Endothelial cell (in vitro differentiated cells): Measurements from ENCODE around the gene PCDHB16. TPM values are rescaled to one million over a fixed set of nuclear protein-coding genes. Genes with fewer than 3 reads are reported as not detected.
A peak's percentile ranks its signal among the peaks of the same experiment; 100 is the strongest.
"Not testable (repeated sequence)": the region's sequence is repeated elsewhere in the genome, so short reads cannot be mapped to it uniquely, and the experiment has no call there.

Experiments
- DNase-seq: peaks from one replicate; pipeline ENCODE4 v3.0.0; 2021; ENCODE audit warnings: low spot score
- H3K27ac Mint-ChIP-seq: one replicate; pipeline ENCODE4 v1.8.0; 2021; ENCODE audit warnings: mixed read lengths, inconsistent platforms; ENCODE audit not compliant: unreplicated experiment
- H3K27me3 Mint-ChIP-seq: one replicate; pipeline ENCODE4 v1.8.0; 2021; ENCODE audit warnings: mild to moderate bottlenecking, moderate library complexity, mixed read lengths, inconsistent platforms; ENCODE audit not compliant: unreplicated experiment
- H3K36me3 Mint-ChIP-seq: one replicate; pipeline ENCODE4 v1.8.0; 2021; ENCODE audit warnings: mild to moderate bottlenecking, low read depth, mixed read lengths, inconsistent platforms; ENCODE audit not compliant: unreplicated experiment
- H3K4me1 Mint-ChIP-seq: one replicate; pipeline ENCODE4 v1.8.0; 2021; ENCODE audit warnings: mild to moderate bottlenecking, mixed read lengths, inconsistent platforms; ENCODE audit not compliant: unreplicated experiment
- H3K4me3 Mint-ChIP-seq: one replicate; pipeline ENCODE4 v1.8.0; 2021; ENCODE audit warnings: mild to moderate bottlenecking, mixed read lengths, inconsistent platforms; ENCODE audit not compliant: unreplicated experiment
- H3K9me3 Mint-ChIP-seq: one replicate; pipeline ENCODE4 v1.8.0; 2021; ENCODE audit warnings: mixed read lengths, inconsistent platforms; ENCODE audit not compliant: unreplicated experiment
- long read RNA-seq: library from polyadenylated mRNA; unstranded; transcript quantifications from one replicate; pipeline ENCODE4 v2.0.0, GENCODE V29; 2020; ENCODE audit not compliant: unreplicated experiment
- total RNA-seq: library from RNA; stranded (reverse); fragmentation: NEBNext Ultra II Directional; extraction: Animal tissue kit (Norgen Biotek cat#: 25700); gene quantifications from one replicate; pipeline ENCODE4 v1.2.1, GENCODE V29; 2021; ENCODE audit not compliant: unreplicated experiment
- TF ChIP-seq, protein P1 (sequence below): fragments of 200-600 bp; sonication (generic); IDR thresholded peaks from one replicate; pipeline ENCODE4 v1.5.0; 2021; ENCODE audit warnings: antibody characterized with exemption; ENCODE audit not compliant: unreplicated experiment

Gene PCDHB16
- 10.9 TPM for total RNA-seq
- long read RNA-seq, partial matches to known transcripts: 0 of 1 reads
- long read RNA-seq, other reads (novel, unspliced or antisense): 1 of 1 reads

DNA sequence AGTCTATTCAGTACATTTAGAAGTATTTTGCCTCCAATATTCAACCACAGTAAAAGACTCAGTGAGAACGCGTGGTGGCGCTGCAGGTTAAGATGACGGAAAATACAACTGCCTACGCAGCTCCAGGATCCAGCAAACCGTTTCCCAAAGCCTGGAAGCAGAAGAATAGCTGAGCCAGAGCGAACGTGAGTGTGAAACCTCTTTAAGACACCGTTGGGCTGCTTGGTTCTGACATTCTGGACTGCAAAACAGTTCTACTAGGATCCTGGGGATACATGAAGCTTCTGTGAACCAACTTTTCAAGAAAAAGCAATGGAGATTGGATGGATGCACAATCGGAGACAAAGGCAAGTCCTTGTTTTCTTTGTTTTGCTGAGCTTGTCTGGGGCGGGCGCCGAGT, at the start of gene PCDHB16:
PCDHB16 (plus strand) TSS at position 140 of the 400 bp plus-strand sequence; CDS start at position 313, 173 bp downstream.
- H3K36me3 Mint-ChIP-seq: peaks cover 36% of the 10 kb centered on the region

DNA sequence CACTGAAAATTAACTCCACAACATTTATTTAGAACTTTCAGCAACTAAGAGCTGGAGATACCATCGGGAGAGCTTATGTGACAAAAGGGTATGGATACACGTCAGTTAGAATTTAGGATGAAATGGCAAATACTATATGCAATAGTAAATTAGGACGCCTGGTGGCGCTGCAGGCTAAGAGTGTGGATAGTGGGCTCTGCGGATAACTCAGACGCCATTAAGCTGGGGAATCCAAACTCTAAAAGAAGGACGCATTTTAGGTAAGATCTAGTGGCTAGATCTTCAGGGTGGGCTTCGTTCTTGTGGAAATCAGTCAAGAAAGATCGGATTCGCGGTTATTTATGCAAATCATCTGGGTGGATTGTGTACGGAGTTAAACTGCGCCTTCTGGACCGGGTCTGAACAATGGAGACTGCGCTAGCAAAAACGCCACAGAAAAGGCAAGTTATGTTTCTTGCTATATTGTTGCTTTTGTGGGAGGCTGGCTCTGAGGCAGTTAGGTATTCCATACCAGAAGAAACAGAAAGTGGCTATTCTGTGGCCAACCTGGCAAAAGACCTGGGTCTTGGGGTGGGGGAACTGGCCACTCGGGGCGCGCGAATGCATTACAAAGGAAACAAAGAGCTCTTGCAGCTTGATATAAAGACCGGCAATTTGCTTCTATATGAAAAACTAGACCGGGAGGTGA, 47.0 kb upstream of the PCDHB16 start, which contains the start of gene PCDHB5:
PCDHB5 (plus strand) TSS at position 177 of the 688 bp plus-strand sequence; CDS start at position 406, 229 bp downstream.
- peak; percentile 39 for DNase-seq
- Mint-ChIP-seq H3K27me3 (no peaks in the 10 kb centered on the region), H3K36me3 (peaks cover 33% of the 10 kb centered on the region), H3K4me3 (peak within 1 kb of the TSS; percentile 74), H3K9me3 (peaks cover 21% of the 10 kb centered on the region), H3K4me1 (no peaks in the 10 kb centered on the region), H3K27ac (peak within 1 kb of the TSS; percentile 8)
- TF ChIP-seq, protein P1, sequence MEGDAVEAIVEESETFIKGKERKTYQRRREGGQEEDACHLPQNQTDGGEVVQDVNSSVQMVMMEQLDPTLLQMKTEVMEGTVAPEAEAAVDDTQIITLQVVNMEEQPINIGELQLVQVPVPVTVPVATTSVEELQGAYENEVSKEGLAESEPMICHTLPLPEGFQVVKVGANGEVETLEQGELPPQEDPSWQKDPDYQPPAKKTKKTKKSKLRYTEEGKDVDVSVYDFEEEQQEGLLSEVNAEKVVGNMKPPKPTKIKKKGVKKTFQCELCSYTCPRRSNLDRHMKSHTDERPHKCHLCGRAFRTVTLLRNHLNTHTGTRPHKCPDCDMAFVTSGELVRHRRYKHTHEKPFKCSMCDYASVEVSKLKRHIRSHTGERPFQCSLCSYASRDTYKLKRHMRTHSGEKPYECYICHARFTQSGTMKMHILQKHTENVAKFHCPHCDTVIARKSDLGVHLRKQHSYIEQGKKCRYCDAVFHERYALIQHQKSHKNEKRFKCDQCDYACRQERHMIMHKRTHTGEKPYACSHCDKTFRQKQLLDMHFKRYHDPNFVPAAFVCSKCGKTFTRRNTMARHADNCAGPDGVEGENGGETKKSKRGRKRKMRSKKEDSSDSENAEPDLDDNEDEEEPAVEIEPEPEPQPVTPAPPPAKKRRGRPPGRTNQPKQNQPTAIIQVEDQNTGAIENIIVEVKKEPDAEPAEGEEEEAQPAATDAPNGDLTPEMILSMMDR: peak; percentile 43

More for the DNA sequence above, at the start of gene PCDHB16:
- H3K27me3 Mint-ChIP-seq: peaks cover 2% of the 10 kb centered on the region
- H3K27ac Mint-ChIP-seq: peak within 1 kb of the TSS; percentile 85
- H3K4me1 Mint-ChIP-seq: peaks cover 10% of the 10 kb centered on the region
- peaks cover 15% of the 10 kb centered on the region for H3K9me3 Mint-ChIP-seq
- DNase-seq: peak; percentile 60
- peak within 1 kb of the TSS; percentile 88 for H3K4me3 Mint-ChIP-seq
- TF ChIP-seq, protein P1: peak; percentile 55

DNA sequence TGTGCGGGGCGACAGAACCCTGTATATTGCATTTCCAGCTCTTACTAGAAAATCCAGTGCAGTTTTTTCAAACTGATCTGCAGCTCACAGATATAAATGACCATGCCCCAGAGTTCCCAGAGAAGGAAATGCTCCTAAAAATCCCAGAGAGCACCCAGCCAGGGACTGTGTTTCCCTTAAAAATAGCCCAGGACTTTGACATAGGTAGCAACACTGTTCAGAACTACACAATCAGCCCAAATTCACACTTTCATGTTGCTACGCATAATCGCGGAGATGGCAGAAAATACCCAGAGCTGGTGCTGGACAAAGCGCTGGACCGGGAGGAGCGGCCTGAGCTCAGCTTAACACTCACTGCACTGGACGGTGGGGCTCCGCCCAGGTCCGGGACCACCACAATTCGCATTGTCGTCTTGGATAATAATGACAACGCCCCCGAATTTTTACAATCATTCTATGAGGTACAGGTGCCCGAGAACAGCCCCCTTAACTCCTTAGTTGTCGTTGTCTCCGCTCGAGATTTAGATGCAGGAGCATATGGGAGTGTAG, 46.4 kb upstream of the PCDHB16 start:
- H3K4me1 Mint-ChIP-seq: no peaks in the 10 kb centered on the region
- peak overlapping the region; percentile 74 for H3K4me3 Mint-ChIP-seq
- peaks cover 33% of the 10 kb centered on the region for H3K36me3 Mint-ChIP-seq
- no peak for DNase-seq
- H3K27ac Mint-ChIP-seq: no peak overlapping the region
- TF ChIP-seq, protein P1: no peak
- H3K27me3 Mint-ChIP-seq: no peaks in the 10 kb centered on the region
- peaks cover 21% of the 10 kb centered on the region for H3K9me3 Mint-ChIP-seq

DNA sequence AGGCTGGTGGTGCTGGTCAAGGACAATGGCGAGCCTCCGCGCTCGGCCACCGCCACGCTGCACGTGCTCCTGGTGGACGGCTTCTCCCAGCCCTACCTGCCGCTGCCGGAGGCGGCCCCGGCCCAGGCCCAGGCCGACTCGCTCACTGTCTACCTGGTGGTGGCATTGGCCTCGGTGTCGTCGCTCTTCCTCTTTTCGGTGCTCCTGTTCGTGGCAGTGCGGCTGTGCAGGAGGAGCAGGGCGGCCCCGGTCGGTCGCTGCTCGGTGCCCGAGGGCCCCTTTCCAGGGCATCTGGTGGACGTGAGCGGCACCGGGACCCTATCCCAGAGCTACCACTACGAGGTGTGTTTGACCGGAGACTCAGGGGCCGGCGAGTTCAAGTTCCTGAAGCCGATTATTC, 44.8 kb upstream of the PCDHB16 start:
- not testable (repeated sequence) for H3K27me3 Mint-ChIP-seq, H3K4me3 Mint-ChIP-seq, H3K4me1 Mint-ChIP-seq, DNase-seq, H3K27ac Mint-ChIP-seq
- Mint-ChIP-seq H3K9me3 (peaks cover 21% of the 10 kb centered on the region), H3K36me3 (peaks cover 33% of the 10 kb centered on the region)

DNA sequence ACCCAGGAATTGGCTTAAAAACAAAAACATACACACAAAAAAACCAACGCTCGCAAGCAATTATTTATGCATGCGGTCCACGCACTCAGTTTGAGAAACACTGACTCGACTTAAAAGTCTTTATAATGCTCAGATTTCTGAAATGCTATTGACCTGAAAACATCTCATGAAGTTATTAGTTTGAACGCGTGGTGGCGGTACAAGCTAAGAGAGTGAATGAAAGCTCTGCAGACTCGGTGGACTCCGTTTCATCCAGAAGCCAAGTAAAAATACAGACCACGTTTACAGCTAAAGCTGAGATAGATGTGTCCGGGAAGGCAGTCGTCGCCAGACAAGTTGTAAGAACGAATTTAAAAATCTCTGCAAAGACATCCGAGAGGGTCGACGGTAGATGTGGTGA, 32.4 kb upstream of the PCDHB16 start, which contains the start of gene PCDHB6:
PCDHB6 (plus strand) TSS at position 246 of the 400 bp plus-strand sequence. CDS start 201 bp downstream, outside the sequence.
- TF ChIP-seq, protein P1: no peak
- DNase-seq: no peak
- Mint-ChIP-seq H3K9me3 (no peaks in the 10 kb centered on the region), H3K36me3 (peaks cover 16% of the 10 kb centered on the region), H3K27ac (no peak within 1 kb of the TSS), H3K27me3 (no peaks in the 10 kb centered on the region), H3K4me1 (no peaks in the 10 kb centered on the region), H3K4me3 (peak within 1 kb of the TSS; percentile 57)
